GM23338 (cell line): Measurements from ENCODE around the gene TBC1D2B. TPM values are rescaled to one million over a fixed set of nuclear protein-coding genes. Genes with fewer than 3 reads are reported as not detected.

ENCODE experiments used
- ATAC-seq: fragments of 200-7000 bp; cut with Tn5 transposase; 3 replicates; pipeline ENCODE4 v1.9.1; 2020
- DNase-seq: peaks from one replicate; pipeline ENCODE4 v3.0.0-alpha.2; 2015; ENCODE audit warnings: low spot score
- H2AFZ ChIP-seq: fragments of 200-600 bp; sonication (generic); 2 replicates; pipeline ENCODE4 v1.8.0; 2016; ENCODE audit warnings: antibody characterized with exemption, mild to moderate bottlenecking, moderate library complexity
- H3F3A ChIP-seq: fragments of 200-600 bp; sonication (generic); replicated peaks from 2 replicates; pipeline ENCODE4 v1.8.0; 2017; ENCODE audit warnings: antibody characterized with exemption, mixed run types, low read depth
- H3K27ac ChIP-seq: fragments of 200-600 bp; sonication (generic); 2 replicates; pipeline ENCODE4 v1.6.1; 2016; ENCODE audit warnings: low read depth
- H3K27me3 ChIP-seq: fragments of 200-600 bp; sonication (generic); 2 replicates; pipeline ENCODE4 v1.8.0; 2016; ENCODE audit warnings: mild to moderate bottlenecking, mixed run types, moderate library complexity; ENCODE audit not compliant: insufficient read depth
- H3K36me3 ChIP-seq: fragments of 200-600 bp; sonication (generic); 2 replicates; pipeline ENCODE4 v1.8.0; 2016; ENCODE audit warnings: mild to moderate bottlenecking; ENCODE audit not compliant: insufficient read depth
- H3K4me1 ChIP-seq: fragments of 200-600 bp; sonication (generic); 2 replicates; pipeline ENCODE4 v1.8.0; 2016; ENCODE audit warnings: mild to moderate bottlenecking, moderate library complexity; ENCODE audit not compliant: insufficient read depth
- H3K4me2 ChIP-seq: fragments of 200-600 bp; sonication (generic); 2 replicates; pipeline ENCODE4 v1.7.1; 2017; ENCODE audit warnings: mixed run types
- H3K4me3 ChIP-seq: fragments of 200-600 bp; sonication (generic); 2 replicates; pipeline ENCODE4 v1.6.1; 2016; ENCODE audit warnings: mixed run types
- H3K79me2 ChIP-seq: fragments of 200-600 bp; sonication (generic); replicated peaks from 2 replicates; pipeline ENCODE4 v1.8.0; 2017; ENCODE audit warnings: mild to moderate bottlenecking; ENCODE audit not compliant: insufficient read depth
- H3K9me2 ChIP-seq: fragments of 200-600 bp; sonication (generic); 2 replicates; pipeline ENCODE4 v1.8.0; 2017; ENCODE audit not compliant: insufficient read depth
- H4K20me1 ChIP-seq: fragments of 200-600 bp; sonication (generic); replicated peaks from 2 replicates; pipeline ENCODE4 v1.8.0; 2017; ENCODE audit warnings: mild to moderate bottlenecking; ENCODE audit not compliant: insufficient read depth
- H3K27ac Mint-ChIP-seq: 2 replicates; pipeline ENCODE4 v1.8.0; 2020; ENCODE audit warnings: inconsistent platforms, mild to moderate bottlenecking, moderate library complexity, mixed read lengths
- H3K27me3 Mint-ChIP-seq: 3 replicates; pipeline ENCODE4 v1.8.0; 2022; ENCODE audit warnings: low read depth, mild to moderate bottlenecking, moderate library complexity, mixed read lengths, inconsistent platforms; ENCODE audit not compliant: insufficient read depth, poor library complexity
- H3K36me3 Mint-ChIP-seq: 3 replicates; pipeline ENCODE4 v1.8.0; 2021; ENCODE audit warnings: low read depth, mild to moderate bottlenecking, inconsistent platforms, moderate library complexity, mixed read lengths
- H3K4me1 Mint-ChIP-seq: 3 replicates; pipeline ENCODE4 v1.8.0; 2020; ENCODE audit warnings: mild to moderate bottlenecking, inconsistent platforms, mixed read lengths
- H3K4me3 Mint-ChIP-seq: 3 replicates; pipeline ENCODE4 v1.8.0; 2021; ENCODE audit warnings: moderate library complexity, mild to moderate bottlenecking, inconsistent platforms, mixed read lengths
- H3K9me3 Mint-ChIP-seq: 3 replicates; pipeline ENCODE4 v1.8.0; 2020; ENCODE audit warnings: moderate library complexity, mild to moderate bottlenecking, inconsistent platforms, mixed read lengths
- CREB1 ChIP-seq: fragments of 250-450 bp; sonication (Bioruptor Pico); IDR thresholded peaks from 2 replicates; pipeline ENCODE4 v1.5.0; 2020; ENCODE audit warnings: low read depth, mild to moderate bottlenecking, moderate library complexity
- EZH2 ChIP-seq: fragments of 200-600 bp; sonication (generic); IDR thresholded peaks from one replicate; pipeline ENCODE4 v1.8.0; 2017; ENCODE audit warnings: antibody characterized with exemption, mild to moderate bottlenecking, low read depth; ENCODE audit not compliant: unreplicated experiment
- JUNB ChIP-seq: IDR thresholded peaks from one replicate; pipeline ENCODE4 v1.6.1; 2016; ENCODE audit warnings: antibody characterized with exemption; ENCODE audit not compliant: unreplicated experiment
- NANOG ChIP-seq: IDR thresholded peaks from 2 replicates; pipeline ENCODE4 v1.6.1; 2016; ENCODE audit warnings: antibody characterized with exemption, borderline replicate concordance
- REST ChIP-seq: IDR thresholded peaks from one replicate; pipeline ENCODE4 v1.6.1; 2018; ENCODE audit warnings: antibody characterized with exemption; ENCODE audit not compliant: unreplicated experiment
- STAT1 ChIP-seq: IDR thresholded peaks from one replicate; pipeline ENCODE4 v1.6.1; 2016; ENCODE audit warnings: antibody characterized with exemption; ENCODE audit not compliant: unreplicated experiment
- ZNF114 ChIP-seq: fragments of 250-450 bp; sonication (Bioruptor Pico); IDR thresholded peaks from 2 replicates; pipeline ENCODE4 v1.5.0; 2020; ENCODE audit warnings: mild to moderate bottlenecking, moderate library complexity
- ZNF331 ChIP-seq: fragments of 250-450 bp; sonication (Bioruptor Pico); IDR thresholded peaks from 2 replicates; pipeline ENCODE4 v1.5.0; 2020; ENCODE audit warnings: low read depth, mild to moderate bottlenecking, moderate library complexity
- ZNF462 ChIP-seq: fragments of 250-450 bp; sonication (Bioruptor Pico); IDR thresholded peaks from 2 replicates; pipeline ENCODE4 v1.5.0; 2020; ENCODE audit warnings: mild to moderate bottlenecking, moderate library complexity
- polyA plus RNA-seq: library from polyadenylated mRNA; unstranded; fragments of >200 nt; fragmentation: Nextera tagmentation; extraction: Ambion mirVana; gene quantifications from 2 replicates; pipeline ENCODE4 v1.2.1, GENCODE V29; 2016
- total RNA-seq: library from RNA; depleted of rRNA; stranded (reverse); fragments of >200 nt; shearing (Covaris generic); gene quantifications from 2 replicates; pipeline ENCODE4 v1.2.3, GENCODE V29; 2014
- TF ChIP-seq, protein P1 (sequence below), 2 experiments: fragments of 200-600 bp in 1 of 2; sonication (generic) in 1 of 2; conservative IDR thresholded peaks; 2 replicates each; pipeline versions ENCODE4 v1.5.1 to v1.6.1; 2016 to 2017; ENCODE audit warnings: antibody characterized with exemption in 2 of 2, low read depth in 2 of 2, mild to moderate bottlenecking in 2 of 2, moderate library complexity in 1 of 2

The TBC1D2B gene
- total and polyA plus RNA-seq, 2 experiments from 2014 or later: 3.6 to 17.8 TPM

DNA sequence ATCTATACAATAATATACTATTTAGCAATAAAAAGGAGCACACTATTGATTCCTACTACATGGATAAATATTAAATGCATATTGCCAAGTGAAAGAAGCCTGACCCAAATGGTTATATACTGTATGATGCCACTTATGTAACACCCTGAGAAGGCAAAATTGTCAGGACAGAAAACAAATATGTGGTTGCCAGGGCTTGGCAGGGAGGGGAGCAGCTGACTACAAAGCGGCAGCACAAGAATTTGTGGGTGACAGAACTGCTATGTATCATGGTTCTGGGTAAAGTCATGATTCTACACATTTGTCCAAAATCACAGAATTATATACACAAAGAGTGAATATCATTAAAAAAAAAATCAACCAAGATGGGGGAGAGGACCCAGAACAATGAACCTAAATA, 22.5 kb downstream of the TBC1D2B start:
- Histone ChIP-seq H3K27ac (no peak overlapping the region), H3K36me3 (no peaks in the 10 kb centered on the region), H3K27me3 (no peaks in the 10 kb centered on the region), H3K4me2 (no peak overlapping the region), H4K20me1 (no peaks in the 10 kb centered on the region), H3K4me1 (peaks cover 34% of the 10 kb centered on the region), H3K4me3 (no peak overlapping the region), H3K9me2 (no peaks in the 10 kb centered on the region), H2AFZ (no peak overlapping the region), H3K79me2 (peaks cover 32% of the 10 kb centered on the region), H3F3A (no peaks in the 10 kb centered on the region)
- no peak overlapping the region for H3K27ac Mint-ChIP-seq
- DNase-seq: no peak
- H3K4me1 Mint-ChIP-seq: peaks cover 28% of the 10 kb centered on the region
- H3K27me3 Mint-ChIP-seq: peaks cover 4% of the 10 kb centered on the region
- ATAC-seq: no peak
- no peaks in the 10 kb centered on the region for H3K36me3 Mint-ChIP-seq
- H3K4me3 Mint-ChIP-seq: no peak overlapping the region
- H3K9me3 Mint-ChIP-seq: no peaks in the 10 kb centered on the region
- no peak for TF ChIP-seq ZNF114 (CRISPR knock-in tag)
- TF ChIP-seq ZNF331 (CRISPR knock-in tag): no peak
- TF ChIP-seq, protein P1, sequence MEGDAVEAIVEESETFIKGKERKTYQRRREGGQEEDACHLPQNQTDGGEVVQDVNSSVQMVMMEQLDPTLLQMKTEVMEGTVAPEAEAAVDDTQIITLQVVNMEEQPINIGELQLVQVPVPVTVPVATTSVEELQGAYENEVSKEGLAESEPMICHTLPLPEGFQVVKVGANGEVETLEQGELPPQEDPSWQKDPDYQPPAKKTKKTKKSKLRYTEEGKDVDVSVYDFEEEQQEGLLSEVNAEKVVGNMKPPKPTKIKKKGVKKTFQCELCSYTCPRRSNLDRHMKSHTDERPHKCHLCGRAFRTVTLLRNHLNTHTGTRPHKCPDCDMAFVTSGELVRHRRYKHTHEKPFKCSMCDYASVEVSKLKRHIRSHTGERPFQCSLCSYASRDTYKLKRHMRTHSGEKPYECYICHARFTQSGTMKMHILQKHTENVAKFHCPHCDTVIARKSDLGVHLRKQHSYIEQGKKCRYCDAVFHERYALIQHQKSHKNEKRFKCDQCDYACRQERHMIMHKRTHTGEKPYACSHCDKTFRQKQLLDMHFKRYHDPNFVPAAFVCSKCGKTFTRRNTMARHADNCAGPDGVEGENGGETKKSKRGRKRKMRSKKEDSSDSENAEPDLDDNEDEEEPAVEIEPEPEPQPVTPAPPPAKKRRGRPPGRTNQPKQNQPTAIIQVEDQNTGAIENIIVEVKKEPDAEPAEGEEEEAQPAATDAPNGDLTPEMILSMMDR (conservative IDR thresholded peaks at IDR 0.05; ENCODE audit: low read depth in 2 of 2): no peak
- no peak for TF ChIP-seq EZH2
- no peak for TF ChIP-seq CREB1
- TF ChIP-seq STAT1: no peak
- TF ChIP-seq ZNF462 (CRISPR knock-in tag): no peak
- TF ChIP-seq REST: no peak
- no peak for TF ChIP-seq NANOG
- TF ChIP-seq JUNB: no peak
